Activated T-helper 1 cell treated with anti-CD3 and anti-CD28 coated beads, Interleukin-2, amount 50 U/mL, for 16 hours (primary cell): ENCODE data around the gene NHLRC4.

ENCODE experiments used
- DNase-seq, 2 donors: peaks; one replicate each; pipeline ENCODE4 v3.0.0-alpha.2; 2020; ENCODE audit warnings: low read depth in 1 of 2, low spot score in 1 of 2

Gene NHLRC4, protein sequence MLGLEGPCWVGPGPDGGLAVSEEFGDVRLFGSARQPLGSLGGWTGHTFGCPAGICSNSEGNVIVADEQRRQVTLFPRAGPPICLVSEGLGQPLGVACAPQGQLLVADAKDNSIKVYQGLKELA

DNA sequence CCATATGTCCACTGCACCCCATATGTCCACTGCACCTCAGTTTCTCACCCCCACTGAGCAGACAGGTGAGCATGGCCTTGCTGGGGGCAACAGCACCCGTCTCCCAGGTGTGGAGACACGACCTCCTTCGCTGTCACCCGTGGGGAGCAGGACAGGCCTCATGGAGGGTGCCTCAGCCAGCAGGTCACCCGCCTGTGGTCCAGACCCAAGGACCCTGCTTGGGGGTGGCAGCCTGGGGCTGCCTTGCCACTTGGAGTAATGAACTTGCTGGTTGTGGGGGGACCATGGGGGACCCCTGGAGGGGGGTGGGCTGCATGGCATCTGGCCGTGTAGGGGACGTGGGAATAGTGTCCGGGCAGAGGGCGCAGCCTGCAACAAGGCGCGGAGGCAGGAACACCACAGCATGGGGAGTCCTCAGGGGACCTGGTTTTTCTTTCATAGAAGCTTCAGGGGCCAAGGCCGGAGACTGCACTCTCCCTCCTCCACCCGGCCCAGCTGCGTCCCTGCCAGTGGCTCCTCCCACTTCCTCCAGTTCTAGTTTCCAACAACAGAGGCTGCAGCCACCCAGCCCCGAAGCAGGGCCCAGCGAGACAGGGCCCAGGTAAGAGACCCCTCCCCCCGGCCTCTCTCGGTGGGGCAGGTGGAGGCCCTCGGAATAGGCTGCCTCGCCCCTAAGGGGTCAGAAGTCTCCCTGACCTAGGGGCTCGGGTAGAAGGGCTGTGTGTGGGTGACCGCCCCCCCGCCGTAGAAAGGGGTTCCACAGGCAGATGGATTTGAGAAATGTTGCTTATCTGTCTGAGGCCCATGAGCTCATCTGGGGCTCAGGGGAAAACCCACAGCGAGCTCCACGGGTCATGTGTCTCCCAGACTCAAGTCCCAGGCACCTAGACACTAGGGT lies at the start of gene NHLRC4:
Gene NHLRC4 (plus strand): TSS at position 531 of the 898 bp plus-strand sequence. CDS start 1,043 bp downstream, outside the sequence.
- DNase-seq = no peak

GRCh38 chr16:518858-519257 lies 47.9 kb upstream of the NHLRC4 start:
- no peak for DNase-seq

DNA sequence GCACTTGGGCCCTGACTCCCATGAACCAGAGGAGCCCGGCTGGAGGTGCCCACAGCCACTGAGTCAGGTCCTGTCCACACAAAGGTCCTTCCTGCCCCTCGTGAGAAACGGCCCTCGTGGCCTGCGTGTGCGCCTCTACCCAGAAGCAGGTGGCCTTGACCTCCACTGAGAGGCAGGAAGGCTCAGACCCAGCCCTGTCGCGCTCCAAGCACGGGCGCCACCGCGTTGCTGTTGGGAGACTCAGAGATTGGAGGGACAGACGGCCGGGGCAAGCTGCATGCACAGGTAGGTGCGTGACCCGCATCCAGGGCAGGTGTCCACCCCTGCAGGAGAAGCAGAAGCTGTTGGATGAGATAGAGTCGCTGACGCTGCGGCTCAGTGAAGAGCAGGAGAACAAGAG lies 47.4 kb upstream of the NHLRC4 start:
- no peak for DNase-seq

DNA sequence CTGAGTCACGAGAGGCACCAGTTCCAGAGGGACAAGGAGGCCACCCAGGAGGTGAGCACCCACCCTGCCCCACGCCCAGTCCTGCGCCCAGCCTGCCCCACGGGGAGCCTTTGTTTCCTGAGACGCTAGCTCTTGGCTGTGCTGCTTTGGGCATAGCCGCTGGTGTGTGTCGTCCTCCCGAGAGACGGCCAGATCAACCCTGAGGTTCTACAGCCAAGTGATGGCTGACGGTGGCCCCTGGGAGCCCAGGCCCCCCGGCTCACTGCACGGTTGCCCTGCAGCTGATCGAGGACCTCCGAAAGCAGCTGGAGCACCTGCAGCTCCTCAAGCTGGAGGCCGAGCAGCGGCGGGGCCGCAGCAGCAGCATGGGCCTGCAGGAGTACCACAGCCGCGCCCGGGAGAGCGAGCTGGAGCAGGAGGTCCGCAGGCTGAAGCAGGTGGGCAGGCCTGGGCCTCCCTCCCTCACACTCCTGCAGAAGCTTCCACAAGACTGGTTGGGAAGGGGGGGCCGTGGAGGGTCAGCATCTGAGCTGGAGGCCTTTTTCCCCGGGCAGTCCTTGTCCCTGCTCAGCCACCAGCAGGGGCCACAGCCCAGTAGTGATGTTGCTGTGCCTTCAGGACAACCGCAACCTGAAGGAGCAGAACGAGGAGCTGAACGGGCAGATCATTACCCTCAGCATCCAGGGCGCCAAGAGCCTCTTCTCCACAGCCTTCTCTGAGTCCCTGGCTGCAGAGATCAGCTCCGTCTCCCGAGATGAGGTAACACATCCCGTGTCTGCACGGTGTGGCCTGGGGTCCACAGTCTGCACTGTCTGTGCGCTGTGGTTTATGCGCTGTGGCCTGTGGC lies 46.7 kb upstream of the NHLRC4 start:
- no peak for DNase-seq

- DNase-seq = no peak
Observed at GRCh38 chr16:520847-521246, 46.0 kb upstream of the NHLRC4 start.

GRCh38 chr16:521381-522210 lies 45.2 kb upstream of the NHLRC4 start:
- DNase-seq = no peak

GRCh38 chr16:522320-523096 lies 44.3 kb upstream of the NHLRC4 start:
- no peak for DNase-seq

DNA sequence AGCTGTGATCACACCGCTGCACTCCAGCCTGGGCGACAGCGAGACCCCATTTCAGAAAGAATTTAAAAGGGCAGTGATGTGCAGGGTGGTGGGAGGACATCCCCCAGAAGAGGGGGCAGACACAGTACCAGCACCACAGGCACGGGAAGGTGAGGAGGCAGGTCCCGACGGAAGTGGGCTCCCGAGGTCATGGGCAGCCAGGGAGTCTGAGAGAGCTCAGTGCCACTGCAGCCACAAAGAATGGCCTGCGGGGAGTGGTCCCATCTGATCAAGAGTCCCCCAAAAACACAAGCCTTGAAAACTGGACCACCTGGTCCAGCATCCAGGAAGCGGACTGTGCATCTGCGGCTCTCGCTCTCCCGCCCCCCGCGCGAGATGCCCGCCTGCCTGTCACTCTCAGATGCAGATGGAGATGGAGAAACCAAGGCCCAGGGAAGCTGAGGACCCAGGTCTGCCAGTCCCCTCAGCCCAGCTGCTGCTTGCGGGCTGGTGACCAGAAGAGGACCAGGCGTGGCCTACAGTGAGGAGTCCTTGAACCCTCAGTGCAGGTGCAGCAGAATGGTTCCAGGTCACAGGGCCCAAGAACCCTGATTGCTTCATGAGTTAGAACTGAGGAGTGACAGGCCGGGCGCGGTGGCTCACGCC lies 43.6 kb upstream of the NHLRC4 start:
- DNase-seq = no peak

- no peak for DNase-seq
Observed at GRCh38 chr16:524274-525040, 42.3 kb upstream of the NHLRC4 start.

DNA sequence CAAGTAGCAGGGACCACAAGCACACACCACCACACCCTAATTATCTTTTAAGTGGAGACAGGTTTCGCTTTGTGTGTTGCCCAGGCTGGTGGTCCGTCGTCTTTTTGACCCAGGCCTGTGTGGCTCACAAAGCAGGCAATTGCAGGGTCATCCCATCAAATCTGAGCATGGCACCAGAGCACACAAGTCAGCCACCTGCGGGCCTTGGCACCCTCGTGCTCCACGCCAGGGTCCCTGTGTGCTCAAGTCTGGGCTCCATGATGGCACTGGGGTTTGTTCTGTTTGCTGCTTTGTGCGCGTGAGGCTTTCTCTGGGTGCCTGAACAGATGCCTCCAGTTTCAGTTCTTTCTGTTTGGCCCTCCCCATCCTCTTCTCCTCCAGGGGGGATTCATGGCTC lies 41.7 kb upstream of the NHLRC4 start:
- DNase-seq = no peak

- DNase-seq = peak in 1 of 2 donors; percentile 63
Observed at GRCh38 chr16:525520-526180, 41.2 kb upstream of the NHLRC4 start.

DNA sequence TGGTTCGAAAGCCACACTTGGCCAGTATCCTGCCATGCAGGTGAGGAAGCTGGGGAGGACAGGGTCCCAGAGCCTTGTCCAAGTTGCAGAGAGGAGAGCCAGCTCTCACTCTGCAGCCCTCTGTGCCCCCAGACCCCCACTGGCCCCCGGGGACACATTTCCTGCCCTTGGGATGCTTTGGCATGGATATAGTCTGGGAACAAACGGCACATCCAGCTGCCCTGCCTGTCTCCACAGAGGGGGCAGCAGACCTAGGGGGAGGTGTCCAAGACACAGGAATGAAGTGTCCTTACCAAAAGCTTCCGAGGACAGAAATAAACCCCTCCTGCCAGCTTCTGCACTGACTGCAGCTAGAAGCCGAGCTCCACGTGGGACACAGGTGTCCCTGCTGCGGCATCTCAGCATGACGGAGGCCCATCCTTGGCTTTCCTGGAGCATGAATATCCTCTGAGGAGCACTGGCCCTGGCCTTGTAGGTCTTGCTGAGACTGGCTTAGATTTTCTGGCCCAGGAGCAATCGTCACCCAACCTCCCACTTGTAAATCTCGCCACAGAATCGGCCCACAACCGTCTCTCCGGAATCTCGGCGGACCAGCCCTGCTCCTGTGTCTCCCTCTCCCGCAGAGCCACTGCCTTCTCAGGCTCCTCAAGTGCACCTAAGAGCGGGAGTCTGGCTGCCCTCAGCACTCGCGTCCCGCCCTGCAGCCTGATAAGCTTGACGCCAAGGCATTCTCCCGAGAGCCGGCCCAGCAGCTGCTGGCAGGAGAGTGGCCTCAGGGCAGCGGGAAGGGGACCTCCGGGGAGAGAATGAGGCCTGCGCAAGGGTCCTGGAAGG lies 40.4 kb upstream of the NHLRC4 start:
- DNase-seq = no peak

DNA sequence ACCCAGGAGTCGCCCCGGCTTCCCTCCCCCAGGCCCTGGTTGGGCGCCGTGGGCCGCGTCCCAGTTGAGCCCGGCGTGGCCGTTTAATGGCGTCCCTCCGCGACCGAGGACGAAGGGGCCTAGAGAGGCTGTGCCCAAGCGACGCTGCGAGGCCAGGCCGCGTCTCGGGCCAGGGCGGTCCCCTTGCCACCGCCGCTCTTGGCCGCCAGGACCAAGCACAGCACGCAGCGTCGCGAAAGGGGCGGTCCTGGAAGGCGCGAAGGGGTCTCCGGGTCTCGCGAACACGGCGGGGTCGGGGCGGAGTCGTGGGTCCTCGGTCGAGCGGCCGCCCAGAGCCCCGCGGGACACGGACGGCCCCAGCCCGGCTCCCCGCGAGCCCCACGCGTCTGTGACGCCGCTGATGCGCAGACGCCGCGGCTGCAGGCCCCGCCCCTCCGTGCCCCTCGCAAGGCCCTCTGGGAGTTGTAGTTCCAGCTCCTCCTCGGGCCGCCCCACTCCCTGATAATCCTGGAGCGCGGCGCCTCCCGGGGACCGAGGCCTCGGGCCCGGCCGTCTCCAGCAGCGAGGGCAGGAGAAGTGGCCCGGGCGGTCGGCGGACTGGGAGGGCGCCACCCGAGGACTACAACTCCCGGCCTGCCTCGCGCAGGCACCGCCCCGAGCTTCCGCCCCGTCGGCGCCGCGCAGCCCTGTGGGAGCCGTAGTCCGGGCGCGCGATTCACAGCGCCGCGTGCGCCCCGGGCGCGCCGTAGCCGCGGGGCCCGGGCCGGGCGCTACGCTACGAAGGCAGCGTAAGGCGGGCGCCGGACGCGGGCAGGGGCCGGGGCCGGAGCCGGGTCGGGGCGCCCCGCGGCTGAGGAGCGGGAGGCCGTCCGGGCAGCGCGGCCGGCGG lies 39.5 kb upstream of the NHLRC4 start, which contains the start of gene CAPN15:
Gene CAPN15 (plus strand): TSS at position 698 of the 889 bp plus-strand sequence. CDS start 19,127 bp downstream, outside the sequence.
- DNase-seq = peak; percentile 69 to 78

GRCh38 chr16:528111-529011 lies 38.4 kb upstream of the NHLRC4 start:
- DNase-seq = no peak

DNA sequence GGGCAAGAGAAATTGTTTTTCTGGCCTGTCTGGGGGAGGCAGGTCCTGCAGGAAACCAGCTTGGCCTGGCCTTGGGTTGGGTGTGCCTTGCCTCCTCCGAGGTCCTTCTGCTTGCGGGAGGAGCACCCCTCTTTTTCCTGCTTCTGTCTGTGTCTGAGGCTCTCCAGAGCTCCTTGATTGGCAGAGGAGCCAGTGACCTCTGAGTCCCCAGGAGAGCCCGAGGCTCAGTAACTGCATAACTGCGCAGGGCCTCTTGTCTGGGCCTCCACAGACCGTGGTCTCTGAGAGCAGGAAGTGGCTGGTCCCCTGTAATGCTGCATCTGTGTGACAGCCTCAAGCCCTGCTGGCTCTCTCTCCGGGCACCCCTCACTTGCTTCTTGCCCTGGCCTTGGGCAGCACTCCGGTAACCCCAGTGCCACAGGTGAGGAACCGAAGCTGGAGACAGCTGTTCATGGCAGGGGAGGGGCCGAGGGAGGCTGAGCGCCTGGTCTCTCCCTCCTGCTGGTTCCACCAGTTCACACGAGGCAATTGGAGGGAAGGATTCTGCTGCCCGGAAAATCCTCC lies 37.7 kb upstream of the NHLRC4 start:
- DNase-seq = no peak
